HEK293 (cell line): Measurements from ENCODE around the gene VDR.

ENCODE experiments used
- CTCF ChIA-PET: fragments of 350-600 bp; formaldehyde crosslinking; extraction: SDS; loops from one replicate; lab custom pipeline; 2021; ENCODE audit warnings: antibody characterized with exemption; lab: Yijun Ruan, JAX
- POLR2A ChIA-PET: fragments of 300-600 bp; formaldehyde crosslinking; extraction: SDS; loops from one replicate; lab custom pipeline; 2020; ENCODE audit warnings: antibody characterized with exemption, inconsistent platforms; lab: Yijun Ruan, JAX
- H3K27ac ChIP-seq: fragments of 200-500 bp; sonication (Bioruptor generic); 2 replicates; pipeline ENCODE4 v1.5.1; 2014; ENCODE audit warnings: low read depth, low read length, control low read depth, inconsistent platforms; ENCODE audit errors: extremely low read depth
- H3K36me3 ChIP-seq, 2 experiments: fragments of 200-500 bp in 1 of 2; sonication (Bioruptor generic) in 1 of 2; 1 replicate in 1 of 2; 2 replicates in 1 of 2; pipeline ENCODE4 v1.5.1; 2014 to 2017; ENCODE audit warnings: inconsistent platforms in 2 of 2, low read length in 2 of 2; ENCODE audit not compliant: control insufficient read depth in 2 of 2, insufficient read depth in 1 of 2
- H3K4me1 ChIP-seq: fragments of 200-500 bp; sonication (Bioruptor generic); 2 replicates; pipeline ENCODE4 v1.5.1; 2014; ENCODE audit warnings: mild to moderate bottlenecking, low read length, inconsistent platforms; ENCODE audit not compliant: control insufficient read depth, insufficient read depth
- H3K4me3 ChIP-seq: 2 replicates; pipeline ENCODE4 v1.5.1; 2011; ENCODE audit warnings: low read depth, mild to moderate bottlenecking, control low read depth, low read length, moderate library complexity
- H3K9me3 ChIP-seq: fragments of 200-500 bp; sonication (Bioruptor generic); 2 replicates; pipeline ENCODE4 v1.5.1; 2014; ENCODE audit warnings: low read depth, low read length, inconsistent platforms; ENCODE audit not compliant: control insufficient read depth, insufficient read depth
- GLI4 ChIP-seq: fragments of 450-650 bp; formaldehyde crosslinking; IDR thresholded peaks from 2 replicates; pipeline ENCODE4 v1.5.1; 2016; ENCODE audit warnings: missing biosample characterization, missing genetic modification characterization
- KLF7 ChIP-seq: fragments of 450-650 bp; formaldehyde crosslinking; IDR thresholded peaks from 2 replicates; pipeline ENCODE4 v1.5.1; 2016; ENCODE audit warnings: missing biosample characterization, missing genetic modification characterization, borderline replicate concordance
- MEIS1 ChIP-seq: sonication (generic); formaldehyde crosslinking; IDR thresholded peaks from 2 replicates; pipeline ENCODE4 v1.8.1; 2022; ENCODE audit warnings: missing genetic modification reagents, mild to moderate bottlenecking, borderline replicate concordance
- OVOL3 ChIP-seq: fragments of 450-650 bp; formaldehyde crosslinking; IDR thresholded peaks from 2 replicates; pipeline ENCODE4 v1.5.1; 2016; ENCODE audit warnings: missing biosample characterization, missing genetic modification characterization
- ZFP37 ChIP-seq: fragments of 450-650 bp; formaldehyde crosslinking; IDR thresholded peaks from 2 replicates; pipeline ENCODE4 v1.5.1; 2016; ENCODE audit warnings: missing biosample characterization, missing genetic modification characterization
- ZNF155 ChIP-seq: fragments of 450-650 bp; formaldehyde crosslinking; IDR thresholded peaks from 2 replicates; pipeline ENCODE4 v1.5.1; 2016; ENCODE audit warnings: missing biosample characterization, missing genetic modification characterization
- ZNF223 ChIP-seq: fragments of 450-650 bp; formaldehyde crosslinking; IDR thresholded peaks from 2 replicates; pipeline ENCODE4 v1.5.1; 2016; ENCODE audit warnings: missing biosample characterization, missing genetic modification characterization
- ZNF426 ChIP-seq: fragments of 450-650 bp; formaldehyde crosslinking; IDR thresholded peaks from 2 replicates; pipeline ENCODE4 v1.5.1; 2017; ENCODE audit warnings: missing biosample characterization, missing genetic modification characterization, mild to moderate bottlenecking, inconsistent platforms, moderate library complexity
- ZNF510 ChIP-seq: fragments of 450-650 bp; formaldehyde crosslinking; IDR thresholded peaks from 2 replicates; pipeline ENCODE4 v1.5.1; 2018; ENCODE audit warnings: mild to moderate bottlenecking, missing genetic modification characterization, missing biosample characterization; ENCODE audit not compliant: insufficient replicate concordance
- ZNF560 ChIP-seq: fragments of 450-650 bp; formaldehyde crosslinking; IDR thresholded peaks from 2 replicates; pipeline ENCODE4 v1.5.1; 2017; ENCODE audit warnings: missing biosample characterization, missing genetic modification characterization, borderline replicate concordance
- ZNF701 ChIP-seq: fragments of 450-650 bp; formaldehyde crosslinking; IDR thresholded peaks from 2 replicates; pipeline ENCODE4 v1.5.1; 2016; ENCODE audit warnings: missing biosample characterization, missing genetic modification characterization
- TF ChIP-seq, protein P1 (sequence below): fragments of 450-650 bp; formaldehyde crosslinking; IDR thresholded peaks from 2 replicates; pipeline ENCODE4 v1.5.1; 2016; ENCODE audit warnings: missing biosample characterization, missing genetic modification characterization
- TF ChIP-seq, protein P2 (sequence below): fragments of 450-650 bp; IDR thresholded peaks from 2 replicates; pipeline ENCODE4 v1.5.1; 2018; ENCODE audit warnings: missing biosample characterization, mild to moderate bottlenecking, missing genetic modification characterization
- TF ChIP-seq, protein P3 (sequence below): fragments of 450-650 bp; formaldehyde crosslinking; IDR thresholded peaks from 2 replicates; pipeline ENCODE4 v1.5.1; 2016; ENCODE audit warnings: missing biosample characterization, missing genetic modification characterization
- TF ChIP-seq, protein P4 (sequence below): fragments of 450-650 bp; formaldehyde crosslinking; IDR thresholded peaks from 2 replicates; pipeline ENCODE4 v1.5.1; 2016; ENCODE audit warnings: missing biosample characterization, missing genetic modification characterization

The VDR gene

DNA sequence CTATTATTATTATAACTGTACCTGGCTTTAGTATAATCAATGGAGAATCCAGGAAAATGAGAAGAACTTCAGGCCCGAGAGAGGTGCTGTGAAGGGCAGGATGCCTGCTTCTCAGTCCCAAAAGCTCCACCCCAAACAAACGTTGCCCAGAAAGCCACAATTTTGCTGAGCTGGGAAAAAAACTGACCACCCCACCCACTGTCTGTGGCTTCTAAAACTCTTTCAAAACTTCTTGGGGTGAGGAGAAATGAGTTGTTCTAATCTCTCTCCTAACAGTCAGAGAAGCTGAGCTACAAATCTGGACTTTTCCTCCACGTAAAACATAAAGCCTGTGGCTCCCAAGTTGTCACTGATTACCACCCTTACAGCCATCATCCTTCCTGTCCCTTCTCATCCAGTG, 13.4 kb downstream of the VDR start:
- ChIA-PET POLR2A (interaction anchor here (1.2 kb wide), 1 partner anchor 13 kb away, joined by 3 read pairs; the partner anchor contains the start of gene VDR), CTCF (interaction anchor here (0.9 to 1.5 kb wide), 4 partner anchors 9 to 58 kb away, joined by 3 to 5 read pairs (median 4); no protein-coding TSS in a partner anchor)
- Histone ChIP-seq H3K27ac (no peak overlapping the region), H3K36me3 (no peaks in the 10 kb centered on the region), H3K9me3 (no peaks in the 10 kb centered on the region), H3K4me1 (no peaks in the 10 kb centered on the region; the same call in 1 of the 2 replicates), H3K4me3 (no peak overlapping the region)
- no peak for TF ChIP-seq ZNF223
- TF ChIP-seq ZNF510 (tag by site-specific recombination) = no peak
- no peak for TF ChIP-seq GLI4
- no peak for TF ChIP-seq OVOL3 (tag by site-specific recombination)
- TF ChIP-seq ZFP37 (tag by site-specific recombination) = no peak
- TF ChIP-seq, protein P1, sequence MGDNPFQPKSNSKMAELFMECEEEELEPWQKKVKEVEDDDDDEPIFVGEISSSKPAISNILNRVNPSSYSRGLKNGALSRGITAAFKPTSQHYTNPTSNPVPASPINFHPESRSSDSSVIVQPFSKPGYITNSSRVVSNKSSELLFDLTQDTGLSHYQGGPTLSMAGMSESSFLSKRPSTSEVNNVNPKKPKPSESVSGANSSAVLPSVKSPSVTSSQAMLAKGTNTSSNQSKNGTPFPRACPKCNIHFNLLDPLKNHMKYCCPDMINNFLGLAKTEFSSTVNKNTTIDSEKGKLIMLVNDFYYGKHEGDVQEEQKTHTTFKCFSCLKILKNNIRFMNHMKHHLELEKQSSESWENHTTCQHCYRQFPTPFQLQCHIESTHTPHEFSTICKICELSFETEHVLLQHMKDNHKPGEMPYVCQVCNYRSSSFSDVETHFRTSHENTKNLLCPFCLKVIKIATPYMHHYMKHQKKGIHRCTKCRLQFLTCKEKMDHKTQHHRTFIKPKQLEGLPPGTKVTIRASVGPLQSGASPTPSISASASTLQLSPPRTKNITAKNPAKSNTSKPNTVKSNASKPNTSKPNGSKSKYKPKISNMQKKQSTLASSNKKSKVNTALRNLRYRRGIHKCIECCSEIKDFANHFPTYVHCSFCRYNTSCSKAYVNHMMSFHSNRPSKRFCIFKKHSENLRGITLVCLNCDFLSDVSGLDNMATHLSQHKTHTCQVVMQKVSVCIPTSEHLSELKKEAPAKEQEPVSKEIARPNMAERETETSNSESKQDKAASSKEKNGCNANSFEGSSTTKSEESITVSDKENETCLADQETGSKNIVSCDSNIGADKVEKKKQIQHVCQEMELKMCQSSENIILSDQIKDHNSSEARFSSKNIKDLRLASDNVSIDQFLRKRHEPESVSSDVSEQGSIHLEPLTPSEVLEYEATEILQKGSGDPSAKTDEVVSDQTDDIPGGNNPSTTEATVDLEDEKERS (tag by site-specific recombination) = no peak
- TF ChIP-seq ZNF426 (tag by site-specific recombination) = no peak
- TF ChIP-seq ZNF155 = no peak
- TF ChIP-seq ZNF701 (tag by site-specific recombination) = no peak
- TF ChIP-seq, protein P2, sequence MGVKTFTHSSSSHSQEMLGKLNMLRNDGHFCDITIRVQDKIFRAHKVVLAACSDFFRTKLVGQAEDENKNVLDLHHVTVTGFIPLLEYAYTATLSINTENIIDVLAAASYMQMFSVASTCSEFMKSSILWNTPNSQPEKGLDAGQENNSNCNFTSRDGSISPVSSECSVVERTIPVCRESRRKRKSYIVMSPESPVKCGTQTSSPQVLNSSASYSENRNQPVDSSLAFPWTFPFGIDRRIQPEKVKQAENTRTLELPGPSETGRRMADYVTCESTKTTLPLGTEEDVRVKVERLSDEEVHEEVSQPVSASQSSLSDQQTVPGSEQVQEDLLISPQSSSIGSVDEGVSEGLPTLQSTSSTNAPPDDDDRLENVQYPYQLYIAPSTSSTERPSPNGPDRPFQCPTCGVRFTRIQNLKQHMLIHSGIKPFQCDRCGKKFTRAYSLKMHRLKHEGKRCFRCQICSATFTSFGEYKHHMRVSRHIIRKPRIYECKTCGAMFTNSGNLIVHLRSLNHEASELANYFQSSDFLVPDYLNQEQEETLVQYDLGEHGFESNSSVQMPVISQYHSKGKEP (tag by site-specific recombination) = no peak
- TF ChIP-seq, protein P3, sequence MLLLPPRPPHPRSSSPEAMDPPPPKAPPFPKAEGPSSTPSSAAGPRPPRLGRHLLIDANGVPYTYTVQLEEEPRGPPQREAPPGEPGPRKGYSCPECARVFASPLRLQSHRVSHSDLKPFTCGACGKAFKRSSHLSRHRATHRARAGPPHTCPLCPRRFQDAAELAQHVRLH (tag by site-specific recombination) = no peak
- TF ChIP-seq, protein P4, sequence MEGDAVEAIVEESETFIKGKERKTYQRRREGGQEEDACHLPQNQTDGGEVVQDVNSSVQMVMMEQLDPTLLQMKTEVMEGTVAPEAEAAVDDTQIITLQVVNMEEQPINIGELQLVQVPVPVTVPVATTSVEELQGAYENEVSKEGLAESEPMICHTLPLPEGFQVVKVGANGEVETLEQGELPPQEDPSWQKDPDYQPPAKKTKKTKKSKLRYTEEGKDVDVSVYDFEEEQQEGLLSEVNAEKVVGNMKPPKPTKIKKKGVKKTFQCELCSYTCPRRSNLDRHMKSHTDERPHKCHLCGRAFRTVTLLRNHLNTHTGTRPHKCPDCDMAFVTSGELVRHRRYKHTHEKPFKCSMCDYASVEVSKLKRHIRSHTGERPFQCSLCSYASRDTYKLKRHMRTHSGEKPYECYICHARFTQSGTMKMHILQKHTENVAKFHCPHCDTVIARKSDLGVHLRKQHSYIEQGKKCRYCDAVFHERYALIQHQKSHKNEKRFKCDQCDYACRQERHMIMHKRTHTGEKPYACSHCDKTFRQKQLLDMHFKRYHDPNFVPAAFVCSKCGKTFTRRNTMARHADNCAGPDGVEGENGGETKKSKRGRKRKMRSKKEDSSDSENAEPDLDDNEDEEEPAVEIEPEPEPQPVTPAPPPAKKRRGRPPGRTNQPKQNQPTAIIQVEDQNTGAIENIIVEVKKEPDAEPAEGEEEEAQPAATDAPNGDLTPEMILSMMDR (tag by site-specific recombination) = no peak

DNA sequence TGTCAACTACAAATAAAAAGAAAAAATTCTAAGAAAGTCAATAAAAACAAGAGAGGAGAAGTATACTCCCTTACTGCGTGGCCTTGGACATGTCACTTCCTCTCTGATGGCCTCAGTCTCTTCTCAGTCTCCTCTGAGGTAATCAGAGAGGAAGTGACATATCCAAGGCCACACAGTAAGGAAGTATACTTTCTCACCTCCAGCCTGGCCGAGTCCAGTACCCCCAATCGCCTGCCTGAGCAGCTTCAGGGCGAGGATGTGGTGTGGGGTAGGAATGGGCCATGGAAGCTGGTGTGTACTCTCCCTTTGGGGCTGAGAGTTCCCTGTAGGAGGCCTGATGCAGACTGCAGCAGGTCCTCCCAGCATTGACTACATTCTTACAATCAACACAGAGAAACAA, 15.8 kb downstream of the VDR start:
- H3K4me1 ChIP-seq = no peaks in the 10 kb centered on the region
- POLR2A ChIA-PET = no interaction called here
- no peaks in the 10 kb centered on the region for H3K9me3 ChIP-seq
- no peaks in the 10 kb centered on the region for H3K36me3 ChIP-seq
- TF ChIP-seq KLF7 (no peak), ZNF560 (tag by site-specific recombination) (no peak), ZNF701 (tag by site-specific recombination) (no peak), MEIS1 (CRISPR knock-in tag) (no peak)
- TF ChIP-seq, all 188 proteins: peak for 0
- no peak overlapping the region for H3K27ac ChIP-seq
- CTCF ChIA-PET = no interaction called here
- no peak overlapping the region for H3K4me3 ChIP-seq
